Peyer's patch (tissue), 4 donors: ENCODE data around the gene RNF130.

Experiments used
- POLR2A ChIP-seq, 2 donors: fragments of 450-650 bp; IDR thresholded peaks; one replicate each; pipeline ENCODE4 v1.5.1; 2017; ENCODE audit warnings: antibody characterized with exemption in 2 of 2, mild to moderate bottlenecking in 2 of 2, moderate library complexity in 2 of 2
- TF ChIP-seq, protein P1 (sequence below), 6 experiments: fragments of 450-650 bp in 4 of 6; fragments of 200-600 bp in 2 of 6; sonication (generic) in 1 of 6; IDR thresholded peaks; one replicate each; pipeline ENCODE4 v1.5.1; 2017 to 2019; ENCODE audit warnings: antibody characterized with exemption in 6 of 6, mild to moderate bottlenecking in 3 of 6, moderate library complexity in 1 of 6

DNA sequence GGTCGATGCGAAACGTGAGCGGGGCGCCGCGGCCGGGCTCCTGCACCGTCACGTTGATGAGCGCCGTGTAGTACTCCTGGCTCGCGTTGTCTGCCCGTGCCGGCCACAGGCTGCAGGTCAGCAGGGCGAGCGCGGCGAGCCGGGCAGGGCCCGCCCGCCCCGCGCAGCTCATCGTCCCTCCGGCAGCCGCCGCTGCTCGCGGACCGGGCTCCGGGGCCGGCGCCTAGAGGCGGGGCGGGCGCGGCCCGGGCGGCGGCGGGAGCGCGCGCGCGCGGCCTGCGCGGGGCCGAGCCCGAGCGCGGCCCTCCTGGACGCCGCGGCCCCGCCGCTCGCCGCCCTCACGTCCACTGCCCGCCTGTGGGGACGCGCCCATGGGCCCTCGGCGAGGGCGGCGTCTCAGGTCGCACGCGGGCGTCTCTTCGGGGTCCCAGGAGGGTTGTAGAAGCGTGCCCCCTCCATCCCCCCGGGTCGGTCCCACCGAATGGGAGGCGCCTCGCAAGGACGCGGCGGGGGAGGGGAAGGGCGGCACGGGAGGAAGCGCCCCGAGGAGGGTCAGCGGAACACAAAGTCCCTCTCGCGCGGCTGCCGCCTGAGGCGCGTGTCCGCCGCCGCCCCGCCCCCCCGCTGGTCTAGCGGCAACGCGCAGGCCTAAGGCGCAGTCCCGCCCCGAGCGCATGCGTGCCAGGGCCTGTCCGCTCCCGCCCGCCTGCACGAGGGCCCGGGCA is at the start of gene RNF130:
- TF ChIP-seq, protein P1, sequence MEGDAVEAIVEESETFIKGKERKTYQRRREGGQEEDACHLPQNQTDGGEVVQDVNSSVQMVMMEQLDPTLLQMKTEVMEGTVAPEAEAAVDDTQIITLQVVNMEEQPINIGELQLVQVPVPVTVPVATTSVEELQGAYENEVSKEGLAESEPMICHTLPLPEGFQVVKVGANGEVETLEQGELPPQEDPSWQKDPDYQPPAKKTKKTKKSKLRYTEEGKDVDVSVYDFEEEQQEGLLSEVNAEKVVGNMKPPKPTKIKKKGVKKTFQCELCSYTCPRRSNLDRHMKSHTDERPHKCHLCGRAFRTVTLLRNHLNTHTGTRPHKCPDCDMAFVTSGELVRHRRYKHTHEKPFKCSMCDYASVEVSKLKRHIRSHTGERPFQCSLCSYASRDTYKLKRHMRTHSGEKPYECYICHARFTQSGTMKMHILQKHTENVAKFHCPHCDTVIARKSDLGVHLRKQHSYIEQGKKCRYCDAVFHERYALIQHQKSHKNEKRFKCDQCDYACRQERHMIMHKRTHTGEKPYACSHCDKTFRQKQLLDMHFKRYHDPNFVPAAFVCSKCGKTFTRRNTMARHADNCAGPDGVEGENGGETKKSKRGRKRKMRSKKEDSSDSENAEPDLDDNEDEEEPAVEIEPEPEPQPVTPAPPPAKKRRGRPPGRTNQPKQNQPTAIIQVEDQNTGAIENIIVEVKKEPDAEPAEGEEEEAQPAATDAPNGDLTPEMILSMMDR (IDR thresholded peaks at IDR 0.05): peak in 1 of 6 experiments; percentile 7
- peak; percentile 61 to 85 for TF ChIP-seq POLR2A (IDR thresholded peaks at IDR 0.05)
